Measurements from ENCODE around the gene RNF151. TPM values are rescaled to one million over a fixed set of nuclear protein-coding genes. Genes with fewer than 3 reads are reported as not detected.
"Not testable (repeated sequence)": the region's sequence is repeated elsewhere in the genome, so short reads cannot be mapped to it uniquely, and the experiment has no call there.

The RNF151 gene
- total RNA-seq, 6 experiments from 2014 or later, result not detected

DNA sequence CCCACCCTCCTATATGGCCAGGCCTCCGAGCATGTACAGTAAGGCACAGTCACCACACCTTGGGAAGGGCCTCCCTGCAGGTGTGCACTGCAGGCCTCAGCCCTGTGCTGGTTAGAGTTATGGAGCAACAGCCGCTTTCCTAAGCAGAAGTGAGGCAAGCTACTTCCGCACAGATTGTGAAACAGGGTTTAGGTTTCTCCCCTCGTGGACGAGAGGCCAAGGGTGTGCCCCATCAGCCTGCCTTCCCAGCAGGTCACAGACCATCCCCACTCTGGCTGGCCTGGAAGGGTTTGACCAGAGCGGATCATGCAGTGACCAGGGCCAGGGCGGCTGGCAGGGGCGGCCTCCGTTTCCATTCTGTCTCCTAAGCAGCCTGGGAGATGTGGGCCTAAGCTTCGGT lies 28.3 kb upstream of the RNF151 start:
- peak; percentile 56 for TF ChIP-seq POLR2A (IDR thresholded peaks at IDR 0.05)
- TF ChIP-seq, protein P1, sequence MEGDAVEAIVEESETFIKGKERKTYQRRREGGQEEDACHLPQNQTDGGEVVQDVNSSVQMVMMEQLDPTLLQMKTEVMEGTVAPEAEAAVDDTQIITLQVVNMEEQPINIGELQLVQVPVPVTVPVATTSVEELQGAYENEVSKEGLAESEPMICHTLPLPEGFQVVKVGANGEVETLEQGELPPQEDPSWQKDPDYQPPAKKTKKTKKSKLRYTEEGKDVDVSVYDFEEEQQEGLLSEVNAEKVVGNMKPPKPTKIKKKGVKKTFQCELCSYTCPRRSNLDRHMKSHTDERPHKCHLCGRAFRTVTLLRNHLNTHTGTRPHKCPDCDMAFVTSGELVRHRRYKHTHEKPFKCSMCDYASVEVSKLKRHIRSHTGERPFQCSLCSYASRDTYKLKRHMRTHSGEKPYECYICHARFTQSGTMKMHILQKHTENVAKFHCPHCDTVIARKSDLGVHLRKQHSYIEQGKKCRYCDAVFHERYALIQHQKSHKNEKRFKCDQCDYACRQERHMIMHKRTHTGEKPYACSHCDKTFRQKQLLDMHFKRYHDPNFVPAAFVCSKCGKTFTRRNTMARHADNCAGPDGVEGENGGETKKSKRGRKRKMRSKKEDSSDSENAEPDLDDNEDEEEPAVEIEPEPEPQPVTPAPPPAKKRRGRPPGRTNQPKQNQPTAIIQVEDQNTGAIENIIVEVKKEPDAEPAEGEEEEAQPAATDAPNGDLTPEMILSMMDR (IDR thresholded peaks at IDR 0.05), result no peak
- DNase-seq, result peak; percentile 73 to 87 (median 87)

DNA sequence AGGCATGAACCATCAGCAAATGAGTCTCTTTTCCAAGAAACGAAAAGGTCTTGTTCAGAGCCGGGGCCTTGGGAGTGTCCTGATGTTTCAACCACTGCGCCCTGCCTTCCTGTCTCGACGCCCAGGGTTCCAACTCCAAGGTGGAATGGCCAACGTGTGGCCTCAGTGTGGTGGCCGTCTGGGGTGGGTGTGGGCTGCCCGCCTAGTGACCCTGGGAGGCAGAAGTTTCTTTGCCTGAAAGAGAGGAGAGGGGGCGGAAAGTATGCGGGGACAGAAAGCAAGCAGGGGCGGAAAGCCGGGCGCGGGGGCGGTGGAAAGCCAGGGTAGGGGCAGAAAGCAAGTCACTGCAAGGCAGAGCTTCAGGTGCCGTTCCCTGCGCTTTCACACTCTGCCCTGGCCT lies 27.7 kb upstream of the RNF151 start:
- Histone ChIP-seq H3K4me3 (no peak overlapping the region), H3K36me3 (peaks cover 0 to 41% (median 17%) of the 10 kb centered on the region in 4 donors), H3K27ac (peak overlapping the region; percentile 13 to 85 (median 13)), H3K27me3 (no peaks in the 10 kb centered on the region), H3K9me3 (no peaks in the 10 kb centered on the region), H3K4me1 (peaks cover 0 to 47% (median 16%) of the 10 kb centered on the region in 4 donors)
- DNase-seq (peak in 1 of 3 donors; percentile 51), ATAC-seq (no peak)
- WGBS (ENCODE audit: insufficient coverage, low coverage, low lambda C conversion rate, missing lambda C conversion rate), result 25% methylated on average over 6 of the region's 17 CpGs
- TF ChIP-seq POLR2A (IDR thresholded peaks at IDR 0.05), result no peak
- TF ChIP-seq, protein P1 (IDR thresholded peaks at IDR 0.05), result no peak
- intact Hi-C loops (cut with DNase I), result no loop called here

More for the DNA sequence above, 28.3 kb upstream of the RNF151 start:
- Histone ChIP-seq H3K27ac (peak overlapping the region; percentile 13 to 85 (median 13)), H3K36me3 (peaks cover 0 to 41% (median 17%) of the 10 kb centered on the region in 4 donors), H3K4me3 (no peak overlapping the region), H3K9me3 (no peaks in the 10 kb centered on the region), H3K27me3 (no peaks in the 10 kb centered on the region), H3K4me1 (peaks cover 0 to 46% (median 16%) of the 10 kb centered on the region in 4 donors)
- intact Hi-C loops (cut with DNase I), result no loop called here
- peak in 3 of 4 donors; percentile 9 to 21 (median 18) for ATAC-seq
- WGBS (ENCODE audit: insufficient coverage, low coverage, low lambda C conversion rate, missing lambda C conversion rate), result 37% methylated on average over 7 of the region's 10 CpGs

DNA sequence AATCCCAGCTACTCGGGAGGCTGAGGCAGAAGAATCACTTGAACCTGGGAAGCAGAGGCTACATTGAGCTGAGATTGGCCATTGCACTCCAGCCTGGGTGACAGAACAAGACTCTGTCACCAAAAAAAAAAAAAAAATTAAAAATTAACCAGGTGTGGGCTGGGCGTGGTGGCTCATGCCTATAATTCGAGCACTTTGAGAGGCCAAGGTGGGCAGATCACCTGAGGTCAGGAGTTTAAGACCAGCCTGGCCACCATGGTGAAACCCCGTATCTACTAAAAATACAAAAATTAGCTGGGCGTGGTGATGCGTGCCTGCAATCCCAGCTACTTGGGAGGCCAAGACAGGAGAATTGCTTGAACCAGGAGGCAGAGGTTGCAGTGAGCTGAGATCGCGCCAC lies 26.8 kb upstream of the RNF151 start:
- ATAC-seq; H3K9me3 ChIP-seq; intact Hi-C loops (cut with DNase I); H3K27me3 ChIP-seq: not testable (repeated sequence)
- H3K4me3 ChIP-seq, result peak overlapping the region in 2 of 3 donors; percentile 75 to 83
- 39% methylated on average over 8 of the region's 8 CpGs for WGBS (ENCODE audit: insufficient coverage, low coverage, low lambda C conversion rate, missing lambda C conversion rate)
- peaks cover 0 to 41% (median 17%) of the 10 kb centered on the region in 4 donors for H3K36me3 ChIP-seq
- H3K4me1 ChIP-seq, result peaks cover 0 to 48% (median 16%) of the 10 kb centered on the region in 4 donors
- DNase-seq, result peak in 1 of 3 donors; percentile 45
- H3K27ac ChIP-seq, result peak overlapping the region in 1 of 3 donors; percentile 85

DNA sequence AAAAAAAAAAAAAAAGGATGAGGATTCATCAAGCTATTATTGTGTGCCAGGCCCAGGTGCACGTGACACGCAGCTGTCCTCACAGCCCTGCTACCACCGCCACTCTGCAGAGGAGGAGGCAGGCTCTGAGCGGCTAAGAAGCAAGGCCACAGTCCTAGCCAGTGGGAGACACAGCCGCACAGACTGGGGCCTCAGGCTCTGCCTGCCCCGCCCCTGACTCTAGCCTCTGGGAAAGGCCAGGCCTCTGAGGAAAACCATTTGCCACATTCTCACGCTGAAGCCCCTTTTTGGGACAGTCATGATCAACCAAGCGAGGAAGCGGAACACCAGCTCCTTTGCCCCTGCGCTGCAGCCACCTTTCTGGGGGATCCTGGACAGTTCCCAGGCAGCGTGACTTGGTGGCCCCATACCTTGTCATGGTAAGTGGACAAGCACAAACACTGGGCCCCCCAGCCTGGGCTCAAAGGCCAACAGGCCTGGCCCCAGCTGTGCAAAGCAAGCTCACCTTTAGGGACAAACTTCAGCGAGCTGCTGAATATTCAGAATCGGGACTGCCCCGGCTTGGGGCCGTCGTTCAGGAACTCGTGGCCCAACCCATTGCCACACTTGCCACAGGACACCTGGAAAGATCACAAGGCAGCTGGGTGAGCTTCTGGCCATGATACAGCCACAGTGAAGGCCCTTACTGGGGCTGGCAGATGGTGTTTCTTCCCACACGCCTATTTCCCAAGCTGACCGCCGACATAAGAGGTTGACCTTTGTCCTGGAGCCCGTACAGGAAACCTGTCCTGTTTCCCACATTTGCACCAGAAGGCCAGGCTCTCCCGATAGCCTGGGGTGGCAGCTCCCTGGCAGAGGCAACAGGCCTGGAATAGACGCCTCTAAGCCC lies 26.1 kb upstream of the RNF151 start:
- H3K4me3 ChIP-seq, result peak overlapping the region; percentile 75 to 83 (median 79)
- DNase-seq (peak; percentile 58 to 90 (median 87)), ATAC-seq (peak; percentile 27 to 51 (median 44))
- H3K9me3 ChIP-seq, result no peaks in the 10 kb centered on the region
- peaks cover 0 to 48% (median 16%) of the 10 kb centered on the region in 4 donors for H3K4me1 ChIP-seq
- TF ChIP-seq POLR2A (IDR thresholded peaks at IDR 0.05), result peak; percentile 87
- TF ChIP-seq, protein P1 (IDR thresholded peaks at IDR 0.05), result no peak
- H3K36me3 ChIP-seq, result peaks cover 0 to 41% (median 17%) of the 10 kb centered on the region in 4 donors
- WGBS (ENCODE audit: insufficient coverage, low coverage, low lambda C conversion rate, missing lambda C conversion rate), result 20% methylated on average over 1 of the region's 23 CpGs
- H3K27ac ChIP-seq, result peak overlapping the region; percentile 36 to 85 (median 73)
- H3K27me3 ChIP-seq, result no peaks in the 10 kb centered on the region
- intact Hi-C loops (cut with DNase I), result no loop called here

Data from right lobe of liver (tissue), 6 donors.